Measurements from ENCODE around the gene AHR.
"Not testable (repeated sequence)": the region's sequence is repeated elsewhere in the genome, so short reads cannot be mapped to it uniquely, and the experiment has no call there.

The AHR gene

DNA sequence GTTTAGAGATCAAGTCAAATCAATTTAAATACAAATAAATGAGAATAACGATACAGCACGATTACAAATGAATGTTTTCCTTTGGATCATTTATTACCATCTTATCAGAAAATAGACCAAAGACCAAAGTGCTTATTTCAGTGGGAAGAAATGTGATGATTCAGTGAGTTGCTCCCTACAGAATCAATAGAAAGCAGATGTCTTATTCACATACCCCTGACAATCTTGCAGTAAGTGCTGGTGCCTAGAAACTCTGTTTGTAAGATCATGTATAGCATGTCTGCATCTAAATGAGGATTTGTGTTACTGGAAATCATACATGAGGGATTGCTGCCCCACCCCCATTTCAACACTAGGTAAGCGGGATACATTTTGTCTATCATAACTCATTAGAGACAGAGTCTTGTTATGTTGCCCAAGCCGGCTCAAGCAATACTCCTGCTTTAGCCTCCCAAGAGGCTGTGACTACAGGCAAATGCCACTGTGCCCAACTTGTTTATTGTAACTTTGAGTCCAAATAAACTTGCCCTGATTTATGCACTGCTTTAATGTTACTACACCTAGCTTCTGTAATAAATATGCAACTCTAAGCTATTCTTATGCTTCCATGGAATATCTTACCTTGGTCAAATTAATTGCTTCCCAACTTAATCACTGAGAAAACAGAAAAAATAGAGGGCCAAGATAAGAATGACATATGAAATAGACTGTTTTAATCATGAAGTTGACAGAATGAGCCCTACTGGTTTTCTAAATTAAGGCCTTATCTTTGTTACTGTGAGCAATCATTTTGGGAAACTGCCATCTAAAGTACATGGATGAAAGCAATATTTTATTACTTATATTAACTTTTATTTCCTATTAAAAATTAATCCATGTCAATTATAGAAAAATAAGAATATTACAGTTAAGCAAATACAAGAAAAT, 82.5 kb downstream of the AHR start:
- DNase-seq, result no peak

DNA sequence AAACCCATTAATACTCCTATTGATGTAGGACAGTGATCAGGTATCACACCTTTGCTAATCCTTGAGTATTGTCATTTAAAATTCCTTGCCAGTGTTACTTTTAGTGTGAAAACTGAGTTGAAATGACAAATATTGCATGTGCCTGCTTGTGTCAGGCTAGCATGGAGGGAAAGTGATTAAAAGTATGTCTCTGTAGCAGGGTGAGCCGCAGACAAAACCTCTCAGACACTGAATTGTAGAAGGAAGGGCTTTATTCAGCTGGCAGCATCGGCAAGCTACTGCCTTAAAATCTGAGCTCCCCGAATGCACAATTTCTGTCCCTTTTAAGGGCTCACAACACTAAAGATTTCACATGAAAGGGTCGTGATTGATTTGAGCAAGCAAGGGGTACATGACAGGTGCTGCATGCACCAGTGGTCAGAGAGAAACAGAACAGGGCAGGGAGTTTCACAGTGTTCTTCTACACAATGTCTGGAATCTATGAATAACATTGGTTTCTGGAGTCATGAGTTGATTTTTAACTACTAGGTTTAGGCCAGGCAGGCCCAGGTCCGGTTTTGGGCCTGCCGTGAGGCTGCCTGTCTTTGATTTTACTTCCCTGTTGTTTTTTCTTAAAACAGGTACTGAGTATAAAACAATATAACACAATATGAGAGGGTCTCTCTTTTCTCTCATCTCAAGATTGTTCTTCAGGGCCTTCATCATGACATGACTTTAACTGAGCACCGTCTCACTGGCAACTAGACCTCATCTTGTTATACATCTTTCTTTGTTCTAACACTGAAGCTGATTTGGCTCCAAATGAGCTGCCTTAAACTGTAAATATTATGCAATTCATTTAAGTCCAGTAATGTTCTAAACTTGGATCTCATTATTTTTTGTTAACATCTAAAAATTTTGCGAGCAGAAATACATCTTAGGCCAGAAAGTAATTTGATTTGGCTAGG, 84.2 kb downstream of the AHR start:
- DNase-seq, result not testable (repeated sequence)

DNA sequence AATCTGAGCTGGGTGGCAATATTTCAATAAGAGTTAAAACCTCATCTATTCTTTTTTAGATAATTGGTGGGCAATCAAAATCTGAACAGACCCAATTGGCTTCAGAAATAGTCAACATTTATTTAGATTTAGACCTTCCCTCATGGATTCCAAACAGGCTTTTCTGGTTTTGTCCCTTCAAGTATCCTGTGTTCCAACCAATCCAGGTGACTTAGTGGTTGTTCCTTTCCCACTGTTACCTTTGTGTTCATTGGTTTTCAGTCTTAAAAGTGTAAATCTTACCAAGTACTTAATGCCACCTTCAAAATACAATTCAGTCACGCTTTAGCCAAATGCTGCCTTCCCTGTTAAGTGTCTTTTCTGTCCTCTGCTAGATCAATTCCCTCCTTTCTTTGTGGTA, 85.9 kb downstream of the AHR start:
- no peak for DNase-seq

DNA sequence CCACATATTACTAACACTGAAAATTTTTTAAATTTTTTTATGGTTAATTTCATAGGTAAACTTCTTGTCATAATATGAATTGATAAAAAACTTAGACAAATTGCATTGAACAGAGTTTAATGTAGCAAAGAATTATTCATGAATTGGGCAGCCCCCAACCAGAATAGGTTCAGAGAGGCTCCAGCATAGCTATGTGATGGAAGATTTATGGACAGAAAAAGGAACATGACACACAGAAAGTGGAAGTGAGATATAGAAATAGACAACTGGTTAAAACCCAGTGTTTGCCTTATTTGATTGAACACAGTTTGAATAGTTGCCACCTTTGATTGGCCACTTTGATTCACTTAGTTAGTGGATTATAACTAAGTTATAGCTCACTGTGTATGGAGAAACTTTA, 87.2 kb downstream of the AHR start:
- DNase-seq, result no peak

DNA sequence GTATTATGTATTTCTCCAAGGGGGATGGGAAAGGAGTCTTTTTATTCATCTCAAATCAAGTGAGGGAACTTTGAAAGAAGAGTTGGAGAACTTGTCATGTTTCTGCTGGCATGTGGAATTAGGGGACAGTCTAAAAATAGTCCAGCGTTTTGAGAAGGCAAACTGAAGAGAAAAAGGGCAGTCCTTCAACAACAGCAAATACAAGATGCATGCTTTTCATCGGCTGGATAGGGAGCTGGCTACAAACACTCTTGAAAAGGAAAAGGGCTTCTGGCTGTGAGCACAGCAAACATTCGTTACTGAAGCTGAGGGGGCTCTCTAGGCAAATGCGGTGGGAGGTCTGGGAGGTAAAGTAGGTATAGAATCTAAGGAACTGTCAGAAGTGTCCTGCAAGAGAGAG, 91.9 kb downstream of the AHR start:
- DNase-seq, result no peak

DNA sequence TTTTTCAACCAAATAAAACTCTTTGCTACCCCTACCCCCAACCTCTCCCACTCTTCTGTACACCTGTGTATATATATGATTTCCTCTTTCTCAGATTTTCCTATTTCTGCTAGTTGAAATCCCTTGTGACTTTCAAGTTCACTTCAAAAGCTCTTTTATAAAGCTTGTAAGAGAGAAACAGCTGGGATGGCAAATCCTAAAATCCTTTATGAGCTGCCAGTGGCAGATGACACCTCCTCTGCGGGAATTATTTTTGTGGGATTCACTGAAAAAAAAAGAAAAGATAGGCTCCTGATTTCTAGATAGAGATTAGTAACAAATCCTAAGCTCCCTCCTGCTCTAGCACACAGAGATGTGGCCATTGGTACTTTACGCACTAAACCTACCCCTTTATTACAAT, 92.9 kb downstream of the AHR start:
- no peak for DNase-seq

DNA sequence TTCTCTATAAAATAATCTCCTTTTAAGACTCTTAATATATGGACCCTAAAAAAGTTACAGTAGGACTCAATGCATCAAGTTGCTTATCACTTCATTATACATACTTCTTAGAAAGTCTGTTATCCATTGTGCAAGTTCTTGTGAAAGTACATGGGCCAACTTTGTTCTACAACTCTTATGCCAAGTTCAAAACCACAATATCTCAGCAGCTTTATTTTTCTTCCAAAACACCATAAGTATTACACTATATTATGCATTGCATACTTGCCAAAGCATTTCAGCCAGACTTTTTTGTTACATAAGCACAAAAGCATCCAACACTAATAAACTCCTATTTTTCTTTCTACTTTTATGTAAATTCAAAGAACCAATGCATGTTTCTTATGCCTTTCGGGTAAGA, 94.4 kb downstream of the AHR start:
- peak; percentile 16 for DNase-seq

DNA sequence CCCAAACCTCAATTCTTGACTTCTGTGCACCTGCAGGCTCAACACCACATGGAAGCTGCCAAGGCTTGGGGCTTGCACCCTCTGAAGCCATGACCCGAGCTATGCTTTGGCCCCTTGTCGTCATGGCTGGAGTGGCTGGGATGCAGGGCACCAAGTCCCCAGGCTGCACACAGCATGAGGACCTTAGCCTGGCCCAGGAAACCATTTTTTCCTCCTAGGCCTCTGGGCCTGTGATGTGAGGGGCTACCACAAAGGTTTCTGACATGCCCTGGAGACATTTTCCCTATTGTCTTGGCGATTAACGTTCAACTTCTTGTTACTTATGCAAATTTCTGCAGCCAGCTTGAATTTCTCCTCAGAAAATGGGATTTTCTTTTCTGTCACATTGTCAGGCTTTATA, 96.1 kb downstream of the AHR start:
- DNase-seq, result not testable (repeated sequence)
